Hepatocyte (in vitro differentiated cells): ENCODE data around the gene FEZ2.

ENCODE experiments used
- CTCF ChIP-seq: fragments of 200-600 bp; sonication (generic); IDR thresholded peaks from 2 replicates; pipeline ENCODE4 v1.5.1; 2016; ENCODE audit warnings: antibody characterized with exemption, mild to moderate bottlenecking; ENCODE audit not compliant: poor library complexity
- EZH2 ChIP-seq: fragments of 200-600 bp; sonication (generic); IDR thresholded peaks from 2 replicates; pipeline ENCODE4 v1.6.1; 2016; ENCODE audit warnings: antibody characterized with exemption, mild to moderate bottlenecking, borderline replicate concordance
- EZH2phosphoT487 ChIP-seq: fragments of 200-600 bp; sonication (generic); IDR thresholded peaks from one replicate; pipeline ENCODE4 v1.6.1; 2018; ENCODE audit warnings: antibody characterized with exemption, mild to moderate bottlenecking, low read depth, moderate library complexity; ENCODE audit not compliant: unreplicated experiment, severe bottlenecking

DNA sequence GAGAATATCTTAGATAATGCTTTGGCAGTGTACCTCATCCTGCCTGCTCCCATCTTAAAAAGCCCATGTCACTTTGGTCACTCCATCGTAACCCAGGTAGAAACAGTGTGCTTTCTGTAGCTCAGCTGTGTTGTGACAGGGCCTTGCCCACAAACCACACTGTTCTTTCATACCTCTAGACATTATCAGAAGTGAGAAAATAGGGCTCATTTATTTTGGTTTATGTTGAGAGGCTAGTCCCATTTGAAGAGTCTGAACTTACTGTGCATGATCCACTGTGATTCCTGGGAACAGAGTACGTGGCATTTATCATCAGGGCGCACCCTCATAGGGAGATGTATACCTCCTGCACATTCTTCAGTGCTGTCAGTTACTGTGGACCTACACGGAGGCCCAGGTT lies 69.7 kb downstream of the FEZ2 start:
- no peak for TF ChIP-seq EZH2
- no peak for TF ChIP-seq CTCF
- TF ChIP-seq EZH2phosphoT487: no peak
